Activated CD8-positive, alpha-beta memory T cell treated with anti-CD3 and anti-CD28 coated beads, Interleukin-2, amount 50 U/mL, for 48 hours (primary cell): Measurements from ENCODE around the gene TMEM8B.
"Not testable (repeated sequence)": the region's sequence is repeated elsewhere in the genome, so short reads cannot be mapped to it uniquely, and the experiment has no call there.

ENCODE experiments used
- DNase-seq: peaks from one replicate; pipeline ENCODE4 v3.0.0-alpha.2; 2020

The TMEM8B gene

DNA sequence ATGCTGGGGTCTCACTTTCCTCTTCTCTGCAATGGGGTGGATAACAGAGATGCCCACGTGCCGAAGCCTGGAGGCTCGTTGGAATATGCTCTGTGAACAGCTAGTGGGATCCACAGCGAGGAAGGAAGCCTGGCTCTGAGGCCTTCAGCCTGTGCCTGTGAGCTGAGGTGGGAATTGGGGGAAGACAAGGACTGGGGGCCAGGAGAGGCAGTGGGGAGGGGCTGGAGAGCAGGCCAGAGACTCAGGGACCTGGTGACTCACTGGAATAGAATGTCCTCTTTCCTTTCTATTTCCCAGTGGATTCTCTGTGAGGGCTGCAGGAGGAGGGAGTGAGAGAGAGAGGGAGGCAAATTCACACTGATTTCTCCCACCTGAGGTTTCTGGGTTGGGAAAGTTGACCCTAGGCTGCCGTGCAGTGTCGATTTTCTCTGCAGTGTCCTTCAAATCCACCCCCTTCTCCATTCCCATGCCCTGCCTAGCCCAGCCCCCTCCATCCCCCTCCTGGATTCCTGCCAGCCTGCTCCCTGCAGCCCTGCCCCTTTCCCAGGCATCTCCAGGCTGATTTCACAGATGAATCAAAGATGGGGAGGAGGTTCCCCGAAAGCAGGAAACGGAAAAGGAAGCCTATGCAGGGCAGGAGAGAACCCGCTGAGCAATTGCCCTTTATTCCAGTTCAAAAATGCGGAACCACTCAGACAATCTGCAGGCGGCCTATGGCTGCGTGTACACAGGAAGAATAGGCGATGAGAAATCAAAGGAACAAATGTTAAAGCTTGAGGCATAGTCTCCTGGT, 78.9 kb downstream of the TMEM8B start:
- no peak for DNase-seq

DNA sequence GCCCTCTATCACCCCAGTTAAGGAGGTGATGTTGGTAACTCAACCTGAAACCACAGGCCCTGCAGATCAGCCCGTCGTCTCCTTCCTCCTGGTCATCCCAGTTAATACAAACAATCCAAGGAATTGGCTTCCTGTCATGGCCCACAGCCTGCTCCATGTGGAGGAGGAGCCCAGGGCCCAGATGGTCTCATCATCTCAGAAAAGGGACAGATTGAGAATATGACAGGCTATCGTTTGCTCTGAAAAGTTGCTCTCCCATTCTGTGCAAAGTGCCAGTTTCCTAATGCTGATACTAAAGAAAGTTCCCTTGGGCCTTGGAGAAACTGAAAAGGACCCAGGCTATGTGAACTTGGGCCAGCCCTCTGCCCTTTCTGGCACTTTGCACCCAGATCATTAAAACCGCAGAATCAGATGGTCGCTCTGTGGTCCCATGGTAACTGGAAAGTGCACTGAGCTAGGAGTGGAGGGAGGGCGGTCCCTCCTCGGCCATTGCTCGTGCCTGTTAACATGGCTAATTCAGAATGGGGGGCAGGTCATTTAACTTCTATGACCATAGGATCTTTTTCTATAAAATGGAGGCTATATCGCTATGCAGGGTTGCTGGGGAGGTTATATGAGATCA, 79.6 kb downstream of the TMEM8B start:
- no peak for DNase-seq

DNA sequence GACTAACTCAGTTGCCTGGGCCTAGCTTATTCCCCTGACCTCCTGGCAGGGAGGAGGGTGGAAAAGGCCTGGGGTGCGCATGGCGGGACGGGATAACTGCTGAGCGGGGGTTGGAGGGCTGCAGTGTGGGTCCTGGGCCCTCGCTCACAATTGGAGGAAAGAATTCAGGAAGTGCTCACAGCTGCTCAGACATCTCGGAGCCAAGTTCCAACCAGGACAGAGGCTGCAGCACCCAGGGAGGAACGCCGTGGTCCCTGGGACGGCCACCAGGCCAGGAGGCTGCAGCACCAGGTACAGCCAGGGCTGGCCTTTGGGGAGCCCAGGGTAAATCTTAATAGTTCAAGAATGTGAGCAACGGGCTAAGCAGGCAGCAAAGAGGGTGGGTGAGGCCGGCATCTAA, 80.2 kb downstream of the TMEM8B start, which contains the start of gene SPAAR:
SPAAR (plus strand) TSS at position 217 of the 400 bp plus-strand sequence. CDS start 974 bp downstream, outside the sequence.
- DNase-seq: no peak

DNA sequence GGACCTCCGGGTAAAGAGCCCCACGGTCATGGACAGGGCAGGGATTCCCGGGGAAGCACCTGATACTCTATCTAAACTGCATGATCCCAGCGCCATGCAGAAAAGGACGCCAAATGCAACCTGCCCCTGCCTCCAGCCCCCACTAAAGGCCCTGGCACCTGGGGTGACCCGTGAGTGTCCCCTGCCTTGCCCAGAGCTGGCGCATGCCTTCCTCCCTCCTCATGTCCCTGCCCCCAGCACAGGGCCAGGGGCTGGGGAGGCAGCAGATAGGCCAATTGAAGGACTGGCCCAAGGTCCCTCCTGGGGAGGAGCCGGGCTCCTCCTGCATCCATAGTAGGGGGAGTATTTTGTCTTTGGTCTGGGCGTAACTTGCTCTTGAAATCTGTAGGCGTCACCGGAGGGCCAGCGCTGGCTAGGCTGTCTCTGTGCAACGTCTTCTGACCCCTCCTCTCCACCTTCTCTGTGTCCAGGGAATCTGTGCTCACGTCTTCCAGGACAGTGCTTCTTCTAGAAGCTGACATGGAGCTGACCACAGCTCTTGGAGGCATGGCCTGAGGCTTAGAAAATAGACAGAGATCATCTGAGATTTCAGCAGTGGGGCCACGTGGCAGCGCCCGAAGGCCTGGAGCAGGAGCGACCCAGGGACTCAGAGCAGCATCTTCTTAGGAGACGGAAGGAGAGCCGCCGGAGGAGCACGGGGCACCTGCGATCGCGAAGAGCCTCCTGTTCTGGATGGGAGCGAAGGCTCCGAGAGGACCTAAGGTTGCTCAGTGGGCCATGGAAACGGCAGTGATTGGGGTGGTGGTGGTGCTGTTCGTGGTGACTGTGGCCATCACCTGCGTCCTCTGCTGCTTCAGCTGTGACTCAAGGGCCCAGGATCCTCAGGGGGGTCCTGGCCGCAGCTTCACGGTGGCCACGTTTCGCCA, 80.9 kb downstream of the TMEM8B start:
- no peak for DNase-seq

DNA sequence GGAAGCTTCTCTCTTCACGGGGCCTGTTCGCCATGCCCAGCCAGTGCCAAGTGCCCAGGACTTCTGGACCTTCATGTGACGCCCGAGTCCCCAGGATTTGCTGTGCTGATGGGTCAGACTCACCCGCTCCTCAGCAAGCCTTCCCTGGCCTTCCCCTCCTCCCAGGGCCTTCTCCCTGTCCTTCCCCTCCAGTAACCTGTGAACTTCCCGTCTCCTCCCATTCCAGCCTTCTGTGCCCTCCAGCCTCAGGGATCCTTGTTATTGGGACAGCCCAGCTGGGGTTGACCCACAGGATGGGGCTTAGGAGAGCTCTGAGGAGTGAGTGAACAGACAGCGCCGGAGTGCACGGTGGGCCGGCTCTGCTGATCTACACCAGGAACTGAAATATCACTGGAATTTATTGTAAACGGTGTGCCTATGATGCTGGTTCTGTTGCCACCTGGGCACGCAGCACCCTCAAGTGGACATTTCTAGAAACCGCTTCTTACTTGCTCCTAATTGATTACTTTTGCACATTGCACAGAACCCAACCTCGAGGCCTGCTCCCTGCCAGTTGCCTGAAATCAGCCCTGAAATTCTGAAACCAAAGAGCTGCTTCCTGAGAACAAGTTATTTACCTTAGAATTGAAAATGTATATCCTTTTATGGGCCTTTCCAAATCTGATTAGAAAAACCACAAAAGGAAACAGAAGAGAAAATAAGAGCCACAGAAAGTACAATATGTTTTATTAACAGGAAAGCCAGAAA, 81.8 kb downstream of the TMEM8B start:
- DNase-seq: no peak

DNA sequence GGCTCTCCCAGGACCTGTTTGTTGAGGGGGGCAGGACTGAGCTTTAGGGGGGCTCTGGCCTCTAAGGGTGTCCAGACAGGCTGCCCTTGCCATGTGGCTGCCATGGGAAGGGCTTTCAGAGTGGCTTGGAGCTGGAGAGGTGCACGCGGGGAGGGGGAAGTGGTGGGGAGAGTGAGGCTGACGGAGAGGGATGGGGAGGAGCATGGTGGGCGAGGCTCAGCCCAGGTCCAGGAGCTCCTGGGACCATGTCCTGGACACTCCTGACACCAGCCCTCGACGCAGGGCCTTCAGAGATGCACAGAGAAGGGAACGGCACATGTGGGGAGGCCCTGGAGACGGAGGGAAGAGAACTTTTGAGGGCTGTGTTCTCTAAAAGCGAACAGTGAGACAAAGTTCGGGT, 82.7 kb downstream of the TMEM8B start:
- DNase-seq: no peak

DNA sequence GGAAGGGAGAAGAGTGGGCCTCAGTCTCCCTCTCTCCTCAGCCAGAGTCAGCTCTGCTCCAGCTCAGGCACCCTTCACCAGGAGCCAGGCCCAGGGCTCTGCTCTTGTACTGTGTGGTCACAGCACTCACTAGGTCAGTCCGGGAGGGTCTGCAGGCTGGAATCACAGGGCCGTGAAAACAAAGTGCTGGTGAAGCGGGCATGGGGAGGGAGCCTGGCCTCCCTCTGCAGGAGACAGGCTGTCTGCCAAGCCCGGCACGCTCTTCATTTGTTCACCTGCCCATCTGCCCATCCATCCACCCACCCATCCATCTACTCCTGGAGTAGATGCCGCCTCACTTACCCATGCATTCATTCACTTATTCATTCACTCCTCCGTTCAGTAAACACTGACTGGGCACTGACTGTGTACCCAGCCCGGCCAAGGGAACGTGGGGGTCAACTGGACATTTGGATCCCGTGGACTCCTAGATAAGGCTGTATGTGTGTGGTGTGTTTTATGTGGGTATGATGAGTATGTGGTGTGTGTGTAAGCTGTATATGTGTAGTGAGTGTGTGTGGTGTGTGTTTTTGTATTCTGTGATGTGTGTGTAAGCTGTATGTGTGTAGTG, 83.9 kb downstream of the TMEM8B start:
- no peak for DNase-seq

DNA sequence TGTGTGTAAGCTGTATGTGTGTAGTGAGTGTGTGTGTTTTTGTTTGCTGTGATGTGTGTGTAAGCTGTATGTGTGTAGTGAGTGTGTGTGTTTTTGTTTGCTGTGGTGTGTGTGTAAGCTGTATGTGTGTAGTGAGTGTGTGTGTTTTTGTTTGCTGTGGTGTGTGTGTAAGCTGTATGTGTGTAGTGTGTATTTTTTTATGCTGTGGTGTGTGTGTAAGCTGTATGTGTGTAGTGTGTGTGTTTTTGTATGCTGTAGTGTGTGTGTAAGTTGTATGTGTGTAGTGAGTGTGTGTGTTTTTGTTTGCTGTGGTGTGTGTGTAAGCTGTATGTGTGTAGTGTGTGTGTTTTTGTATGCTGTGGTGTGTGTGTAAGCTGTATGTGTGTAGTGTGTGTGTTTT, 84.4 kb downstream of the TMEM8B start:
- DNase-seq: not testable (repeated sequence)

DNA sequence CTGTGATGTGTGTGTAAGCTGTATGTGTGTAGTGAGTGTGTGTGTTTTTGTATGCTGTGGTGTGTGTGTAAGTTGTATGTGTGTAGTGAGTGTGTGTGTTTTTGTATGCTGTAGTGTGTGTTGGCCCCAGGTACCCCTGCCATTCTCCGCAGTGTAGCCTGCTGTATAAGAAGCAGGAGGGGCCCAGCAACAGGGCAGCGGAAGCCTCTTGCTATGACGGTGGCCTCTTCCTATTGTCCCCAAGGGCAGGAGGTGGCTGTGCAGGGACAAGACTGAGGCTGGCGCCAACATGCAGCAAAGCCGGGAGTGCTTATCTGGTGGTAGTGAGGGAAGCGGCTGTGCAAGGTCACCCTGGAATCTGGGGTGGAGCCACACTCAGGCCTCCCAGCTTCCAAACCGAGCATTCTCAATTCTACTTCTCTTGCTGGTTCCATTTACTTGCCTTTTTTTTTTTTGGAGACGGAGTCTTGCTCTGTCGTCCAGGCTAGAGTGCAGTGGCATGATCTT, 85.3 kb downstream of the TMEM8B start:
- DNase-seq: no peak
